ENCODE data around the gene BRD7. TPM values are rescaled to one million over a fixed set of nuclear protein-coding genes. Genes with fewer than 3 reads are reported as not detected.
"Not testable (repeated sequence)": the region's sequence is repeated elsewhere in the genome, so short reads cannot be mapped to it uniquely, and the experiment has no call there.

BRD7 gene
- total and polyA plus RNA-seq, 4 donors: 37.7 to 90.2 (median 58.8) TPM

DNA sequence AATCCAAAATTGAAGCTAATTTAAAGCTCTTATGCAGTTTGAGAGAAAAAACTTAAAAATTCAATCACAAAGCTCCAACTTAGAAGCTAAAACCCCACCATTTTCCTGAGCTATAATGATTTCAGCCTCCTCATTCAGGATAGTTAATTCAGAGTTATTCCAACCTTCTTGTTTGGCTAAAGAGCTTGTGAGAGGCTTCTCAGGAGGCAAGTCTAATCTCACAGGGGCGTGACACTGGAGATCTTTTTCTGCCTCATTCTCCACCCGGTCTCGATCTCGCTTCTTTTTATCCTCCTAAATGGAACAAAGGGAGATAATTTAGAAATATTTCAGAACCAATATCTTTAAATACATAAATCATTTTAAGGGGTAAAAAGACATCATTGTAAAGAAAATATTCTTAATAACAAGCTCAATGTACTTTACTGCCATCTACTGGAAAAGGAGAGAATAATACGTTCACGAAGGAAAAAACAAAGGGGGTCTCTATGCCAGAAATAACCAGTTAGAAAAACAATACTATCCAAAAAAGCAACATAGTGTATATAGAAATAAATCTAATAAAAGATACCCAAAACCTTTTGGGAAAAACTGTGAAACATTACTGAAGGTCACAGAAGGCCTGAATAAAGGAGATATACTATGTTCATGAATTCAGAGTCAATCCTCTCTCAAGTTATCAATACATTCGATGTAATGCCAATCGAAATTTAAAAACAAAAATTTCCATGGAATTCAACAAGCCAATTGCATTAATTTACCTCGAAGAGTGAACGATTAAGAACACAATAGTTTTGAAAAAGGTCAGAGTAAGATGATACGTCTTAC lies 13.9 kb downstream of the BRD7 start:
- intact Hi-C loops (cut with DNase I): loop anchor here in 1 of 2 donors (2.0 kb wide), 1 partner anchor 28 kb away; no protein-coding TSS in a partner anchor
- Histone ChIP-seq H3K27me3 (ENCODE audit: control insufficient read depth in 1 of 2, insufficient read depth in 2 of 2, low read length in 1 of 2) (no peaks in the 10 kb centered on the region), H3K4me1 (ENCODE audit: control insufficient read depth in 1 of 2, insufficient read depth in 2 of 2, low read length in 2 of 2) (no peaks in the 10 kb centered on the region), H3K36me3 (ENCODE audit: control insufficient read depth in 1 of 2, insufficient read depth in 2 of 2, low read length in 1 of 2) (peaks cover 2 to 7% of the 10 kb centered on the region in 2 donors), H3K9me3 (ENCODE audit: control insufficient read depth, low read length) (no peaks in the 10 kb centered on the region), H3K4me3 (ENCODE audit: low read length in 2 of 2) (no peak overlapping the region), H3K27ac (ENCODE audit: low read depth in 1 of 2, low read length in 2 of 2) (no peak overlapping the region)
- ATAC-seq (ENCODE audit: low FRiP score): no peak
- 74% methylated on average over 11 of the region's 11 CpGs for WGBS, 2 donors
- no peak for DNase-seq

- ATAC-seq (ENCODE audit: low FRiP score): peak; percentile 75
- Histone ChIP-seq H3K27ac (ENCODE audit: low read depth in 1 of 2, low read length in 2 of 2) (no peak overlapping the region), H3K27me3 (ENCODE audit: control insufficient read depth in 1 of 2, insufficient read depth in 2 of 2, low read length in 1 of 2) (no peaks in the 10 kb centered on the region), H3K9me3 (ENCODE audit: control insufficient read depth, low read length) (no peaks in the 10 kb centered on the region), H3K36me3 (ENCODE audit: control insufficient read depth in 1 of 2, insufficient read depth in 2 of 2, low read length in 1 of 2) (peaks cover 2 to 7% of the 10 kb centered on the region in 2 donors), H3K4me1 (ENCODE audit: control insufficient read depth in 1 of 2, insufficient read depth in 2 of 2, low read length in 2 of 2) (no peaks in the 10 kb centered on the region), H3K4me3 (ENCODE audit: low read length in 2 of 2) (no peak overlapping the region)
- 2 to 8% methylated on average over 1 of the region's 1 CpG for WGBS, 2 donors
- no peak for DNase-seq
- intact Hi-C loops (cut with DNase I): loop anchor here in 1 of 2 donors (2.0 kb wide), 1 partner anchor 27 kb away; no protein-coding TSS in a partner anchor
These were observed 14.7 kb downstream of the BRD7 start for GRCh38 chr16:50354082-50354481.

GRCh38 chr16:50351952-50352351 lies 16.8 kb downstream of the BRD7 start:
- DNase-seq: no peak
- intact Hi-C loops (cut with DNase I): no loop called here
- Histone ChIP-seq H3K27me3 (ENCODE audit: control insufficient read depth in 1 of 2, insufficient read depth in 2 of 2, low read length in 1 of 2) (no peaks in the 10 kb centered on the region), H3K4me1 (ENCODE audit: control insufficient read depth in 1 of 2, insufficient read depth in 2 of 2, low read length in 2 of 2) (no peaks in the 10 kb centered on the region), H3K27ac (ENCODE audit: low read depth in 1 of 2, low read length in 2 of 2) (no peak overlapping the region), H3K36me3 (ENCODE audit: control insufficient read depth in 1 of 2, insufficient read depth in 2 of 2, low read length in 1 of 2) (peaks cover 0 to 1% of the 10 kb centered on the region in 2 donors), H3K4me3 (ENCODE audit: low read length in 2 of 2) (no peak overlapping the region), H3K9me3 (ENCODE audit: control insufficient read depth, low read length) (no peaks in the 10 kb centered on the region)
- ATAC-seq (ENCODE audit: low FRiP score): no peak
- WGBS, 2 donors: 98 to 100% methylated on average over 2 of the region's 2 CpGs

- Histone ChIP-seq H3K4me3 (ENCODE audit: low read length in 2 of 2) (no peak overlapping the region), H3K27ac (ENCODE audit: low read depth in 1 of 2, low read length in 2 of 2) (no peak overlapping the region), H3K36me3 (ENCODE audit: control insufficient read depth in 1 of 2, insufficient read depth in 2 of 2, low read length in 1 of 2) (no peaks in the 10 kb centered on the region), H3K4me1 (ENCODE audit: control insufficient read depth in 1 of 2, insufficient read depth in 2 of 2, low read length in 2 of 2) (no peaks in the 10 kb centered on the region), H3K27me3 (ENCODE audit: control insufficient read depth in 1 of 2, insufficient read depth in 2 of 2, low read length in 1 of 2) (no peaks in the 10 kb centered on the region), H3K9me3 (ENCODE audit: control insufficient read depth, low read length) (no peaks in the 10 kb centered on the region)
- ATAC-seq (ENCODE audit: low FRiP score) (no peak), DNase-seq (no peak)
- intact Hi-C loops (cut with DNase I): no loop called here
- 93 to 94% methylated on average over 5 of the region's 5 CpGs for WGBS, 2 donors
These were observed 17.7 kb downstream of the BRD7 start for GRCh38 chr16:50351116-50351515.

DNA sequence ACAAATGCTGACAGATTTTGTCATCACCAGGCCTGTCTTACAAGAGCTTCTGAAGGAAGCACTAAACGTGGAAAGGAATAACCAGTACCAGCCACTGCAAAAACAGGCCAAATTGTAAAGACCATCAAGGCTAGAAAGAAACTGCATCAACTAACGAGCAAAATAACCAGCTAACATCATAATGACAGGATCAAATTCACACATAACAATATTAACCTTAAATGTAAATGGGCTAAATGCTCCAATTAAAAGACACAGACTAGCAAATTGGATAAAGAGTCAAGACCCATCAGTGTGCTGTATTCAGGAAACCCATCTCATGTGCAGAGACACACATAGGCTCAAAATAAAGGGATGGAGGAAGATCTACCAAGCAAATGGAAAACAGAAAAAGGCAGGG lies 23.6 kb downstream of the BRD7 start:
- DNase-seq; H3K27me3 ChIP-seq (ENCODE audit: control insufficient read depth in 1 of 2, insufficient read depth in 2 of 2, low read length in 1 of 2); H3K36me3 ChIP-seq (ENCODE audit: control insufficient read depth in 1 of 2, insufficient read depth in 2 of 2, low read length in 1 of 2); H3K9me3 ChIP-seq (ENCODE audit: control insufficient read depth, low read length); H3K4me3 ChIP-seq (ENCODE audit: low read length in 2 of 2); H3K4me1 ChIP-seq (ENCODE audit: control insufficient read depth in 1 of 2, insufficient read depth in 2 of 2, low read length in 2 of 2); ATAC-seq (ENCODE audit: low FRiP score); H3K27ac ChIP-seq (ENCODE audit: low read depth in 1 of 2, low read length in 2 of 2); intact Hi-C loops (cut with DNase I): not testable (repeated sequence)
- WGBS, 2 donors: 66% methylated on average over 2 of the region's 2 CpGs

DNA sequence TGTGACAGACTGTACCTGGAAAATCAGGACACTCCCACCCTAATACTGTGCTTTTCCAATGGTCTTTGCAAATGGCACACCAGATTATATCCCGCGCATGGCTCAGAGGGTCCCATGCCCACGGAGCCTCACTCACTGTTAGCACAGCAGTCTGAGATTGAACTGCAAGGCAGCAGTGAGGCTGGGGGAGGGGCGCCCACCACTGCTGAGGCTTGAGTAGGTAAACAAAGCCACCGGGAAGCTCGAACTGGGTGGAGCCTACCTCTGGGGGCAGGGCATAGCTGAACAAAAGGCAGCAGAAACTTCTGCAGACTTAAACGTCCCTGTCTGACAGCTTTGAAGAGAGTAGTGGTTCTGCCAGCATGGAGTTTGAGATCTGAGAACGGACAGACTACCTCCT lies 25.2 kb downstream of the BRD7 start:
- H3K36me3 ChIP-seq (ENCODE audit: control insufficient read depth in 1 of 2, insufficient read depth in 2 of 2, low read length in 1 of 2); DNase-seq; intact Hi-C loops (cut with DNase I); H3K27me3 ChIP-seq (ENCODE audit: control insufficient read depth in 1 of 2, insufficient read depth in 2 of 2, low read length in 1 of 2); H3K4me1 ChIP-seq (ENCODE audit: control insufficient read depth in 1 of 2, insufficient read depth in 2 of 2, low read length in 2 of 2); ATAC-seq (ENCODE audit: low FRiP score); H3K27ac ChIP-seq (ENCODE audit: low read depth in 1 of 2, low read length in 2 of 2); H3K4me3 ChIP-seq (ENCODE audit: low read length in 2 of 2); H3K9me3 ChIP-seq (ENCODE audit: control insufficient read depth, low read length): not testable (repeated sequence)
- 69% methylated on average over 8 of the region's 8 CpGs for WGBS, 2 donors

- WGBS, 2 donors: 3 to 5% methylated on average over 2 of the region's 2 CpGs
- intact Hi-C loops (cut with DNase I): no loop called here
- H3K27ac ChIP-seq (ENCODE audit: low read depth in 1 of 2, low read length in 2 of 2): peak overlapping the region in 1 of 2 donors; percentile 90
These were observed 28.2 kb downstream of the BRD7 start for GRCh38 chr16:50340578-50340977.

DNA sequence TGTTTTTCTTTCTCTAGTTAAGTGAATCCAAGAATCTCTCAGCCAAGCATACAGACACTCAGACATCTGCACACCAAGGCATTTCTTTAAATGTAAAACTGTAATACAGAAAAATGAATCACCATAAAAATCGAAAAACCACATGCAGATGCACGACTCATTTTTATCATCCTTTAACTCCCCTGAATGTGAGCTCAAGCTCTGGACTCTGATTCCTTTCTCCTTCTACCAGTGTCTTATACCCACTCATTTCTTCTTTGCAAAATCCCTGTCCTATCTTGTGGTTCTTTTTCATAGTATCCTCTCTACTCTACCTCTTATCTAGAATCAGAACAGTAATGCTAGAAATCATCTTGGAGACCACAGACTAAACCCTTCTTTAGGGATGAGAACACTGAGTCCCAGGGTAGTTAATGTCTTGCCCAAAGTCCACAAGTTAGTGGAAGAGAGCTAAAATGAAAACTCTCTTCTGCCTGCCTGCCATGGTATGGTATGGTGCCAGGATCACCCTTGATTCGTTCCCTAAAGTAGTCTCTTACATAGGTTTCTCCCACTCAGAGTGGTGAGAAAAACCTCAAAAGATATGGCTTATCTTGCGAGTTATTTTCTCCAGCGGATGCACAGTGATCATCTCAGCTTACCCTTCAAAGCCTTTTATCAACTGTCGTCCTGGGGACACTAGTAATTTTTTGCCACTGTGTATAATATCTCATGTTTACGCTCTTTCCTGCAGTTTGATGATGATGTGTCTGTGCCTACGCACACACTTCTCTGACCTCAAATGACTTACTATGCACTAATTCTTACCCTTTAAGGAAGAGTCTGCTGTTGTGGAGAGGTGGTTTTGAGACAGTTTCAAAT lies 30.2 kb downstream of the BRD7 start:
- Histone ChIP-seq H3K27me3 (ENCODE audit: control insufficient read depth in 1 of 2, insufficient read depth in 2 of 2, low read length in 1 of 2) (no peaks in the 10 kb centered on the region), H3K9me3 (ENCODE audit: control insufficient read depth, low read length) (no peaks in the 10 kb centered on the region), H3K36me3 (ENCODE audit: control insufficient read depth in 1 of 2, insufficient read depth in 2 of 2, low read length in 1 of 2) (peaks cover 0 to 4% of the 10 kb centered on the region in 2 donors), H3K4me1 (ENCODE audit: control insufficient read depth in 1 of 2, insufficient read depth in 2 of 2, low read length in 2 of 2) (peaks cover 3 to 12% of the 10 kb centered on the region in 2 donors), H3K4me3 (ENCODE audit: low read length in 2 of 2) (no peak overlapping the region), H3K27ac (ENCODE audit: low read depth in 1 of 2, low read length in 2 of 2) (peak overlapping the region in 1 of 2 donors; percentile 68)
- intact Hi-C loops (cut with DNase I): no loop called here
- DNase-seq: no peak
- no peak for ATAC-seq (ENCODE audit: low FRiP score)
- 74 to 78% methylated on average over 8 of the region's 8 CpGs for WGBS, 2 donors

More at GRCh38 chr16:50340578-50340977, 28.2 kb downstream of the BRD7 start:
- ATAC-seq (ENCODE audit: low FRiP score): peak; percentile 67
- no peak overlapping the region for H3K4me3 ChIP-seq (ENCODE audit: low read length in 2 of 2)
- H3K4me1 ChIP-seq (ENCODE audit: control insufficient read depth in 1 of 2, insufficient read depth in 2 of 2, low read length in 2 of 2): peaks cover 3 to 12% of the 10 kb centered on the region in 2 donors
- no peak for DNase-seq
- H3K9me3 ChIP-seq (ENCODE audit: control insufficient read depth, low read length): no peaks in the 10 kb centered on the region
- no peaks in the 10 kb centered on the region for H3K27me3 ChIP-seq (ENCODE audit: control insufficient read depth in 1 of 2, insufficient read depth in 2 of 2, low read length in 1 of 2)
- peaks cover 0 to 4% of the 10 kb centered on the region in 2 donors for H3K36me3 ChIP-seq (ENCODE audit: control insufficient read depth in 1 of 2, insufficient read depth in 2 of 2, low read length in 1 of 2)
